Measurements from ENCODE around the gene FCRL1.

FCRL1 gene, protein sequence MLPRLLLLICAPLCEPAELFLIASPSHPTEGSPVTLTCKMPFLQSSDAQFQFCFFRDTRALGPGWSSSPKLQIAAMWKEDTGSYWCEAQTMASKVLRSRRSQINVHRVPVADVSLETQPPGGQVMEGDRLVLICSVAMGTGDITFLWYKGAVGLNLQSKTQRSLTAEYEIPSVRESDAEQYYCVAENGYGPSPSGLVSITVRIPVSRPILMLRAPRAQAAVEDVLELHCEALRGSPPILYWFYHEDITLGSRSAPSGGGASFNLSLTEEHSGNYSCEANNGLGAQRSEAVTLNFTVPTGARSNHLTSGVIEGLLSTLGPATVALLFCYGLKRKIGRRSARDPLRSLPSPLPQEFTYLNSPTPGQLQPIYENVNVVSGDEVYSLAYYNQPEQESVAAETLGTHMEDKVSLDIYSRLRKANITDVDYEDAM

DNA sequence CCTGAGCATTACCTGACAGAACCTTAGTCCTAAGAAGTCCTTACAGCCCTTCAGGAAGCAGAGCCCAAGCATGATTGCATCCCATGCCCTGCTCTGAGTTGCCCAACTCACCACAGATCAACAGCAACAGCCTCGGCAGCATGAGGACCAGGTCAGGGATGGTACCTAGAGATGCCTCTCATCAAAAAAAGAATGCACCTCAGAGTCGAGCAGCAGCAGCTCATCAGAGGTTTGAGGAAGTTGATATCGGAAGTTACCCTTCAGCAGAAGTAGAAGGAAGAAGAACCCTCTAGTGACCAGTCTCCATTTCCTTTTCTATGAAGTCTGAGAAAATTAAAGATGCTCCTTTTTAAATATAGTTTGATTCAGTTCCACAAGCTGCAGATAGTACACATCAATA lies at the start of gene FCRL1:
Gene FCRL1 (minus strand): TSS at position 225 of the 400 bp plus-strand sequence. CDS start 83 bp downstream, at position 142.
- DNase-seq (ENCODE audit: low read depth in 2 of 2, low spot score in 1 of 2): no peak

DNA sequence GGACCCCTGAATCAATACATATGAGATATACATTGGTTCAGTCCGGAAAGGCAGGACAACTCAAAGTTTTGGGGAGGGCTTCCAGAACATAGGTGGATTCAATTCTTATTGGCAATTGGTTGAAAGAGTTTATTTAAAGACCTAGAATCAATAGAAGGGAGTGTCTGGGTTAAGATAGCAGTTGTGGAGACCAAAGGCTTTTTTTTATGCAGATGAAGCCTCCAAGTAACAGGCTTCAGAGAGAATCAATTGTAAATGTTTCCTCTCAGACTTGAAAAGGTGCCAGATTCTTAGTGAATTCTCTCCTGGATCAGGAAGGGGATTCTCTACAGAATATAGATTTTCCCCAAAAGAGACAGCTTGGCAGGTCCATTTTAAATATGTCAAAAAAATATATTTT lies 48.7 kb upstream of the FCRL1 start:
- DNase-seq (ENCODE audit: low read depth in 2 of 2, low spot score in 1 of 2): no peak

DNA sequence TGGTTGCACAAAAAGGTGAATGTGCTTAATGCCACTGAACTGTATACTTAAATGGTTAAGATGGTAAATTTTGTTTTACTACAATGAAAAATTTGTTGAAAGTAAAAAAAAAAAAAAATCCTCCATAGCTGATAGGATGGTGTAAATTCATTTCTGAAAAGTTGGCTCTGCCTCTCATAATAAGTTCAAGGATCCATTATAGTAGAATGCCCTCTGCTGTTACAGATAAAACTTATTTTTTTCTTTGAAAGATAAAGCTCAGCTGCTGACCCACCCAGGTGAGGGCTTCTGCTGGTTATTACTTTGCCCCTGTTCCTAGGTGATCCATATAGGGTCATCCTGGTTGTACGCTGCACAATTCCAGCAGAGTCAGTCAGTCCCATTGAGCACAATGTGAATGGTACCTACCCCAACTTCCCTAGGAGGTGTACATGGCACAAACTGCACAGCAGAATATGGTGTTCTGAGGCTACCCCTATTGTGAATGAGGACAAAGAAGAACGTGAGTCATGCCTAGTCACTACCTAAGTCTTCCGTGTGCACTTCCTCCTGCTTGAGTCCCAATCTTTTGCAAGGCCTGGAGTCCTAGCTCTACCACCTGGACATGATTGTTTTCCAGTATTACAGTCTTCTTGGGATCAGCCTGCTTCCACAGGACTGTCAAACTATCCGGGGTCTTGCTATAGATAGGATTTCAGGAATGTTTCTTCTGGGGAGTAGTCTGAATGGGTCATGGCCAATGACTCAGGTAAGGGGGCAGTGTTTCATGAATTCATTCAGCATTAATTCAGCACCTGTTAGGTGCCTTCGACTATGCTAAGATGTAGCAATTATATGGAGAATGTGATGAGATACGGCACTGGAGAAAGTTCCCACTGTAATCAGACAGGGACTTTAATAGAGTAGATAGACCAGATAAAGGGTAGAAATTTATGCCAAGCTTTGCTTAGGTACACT lies 42.5 kb upstream of the FCRL1 start:
- no peak for DNase-seq (ENCODE audit: low read depth in 2 of 2, low spot score in 1 of 2)

DNA sequence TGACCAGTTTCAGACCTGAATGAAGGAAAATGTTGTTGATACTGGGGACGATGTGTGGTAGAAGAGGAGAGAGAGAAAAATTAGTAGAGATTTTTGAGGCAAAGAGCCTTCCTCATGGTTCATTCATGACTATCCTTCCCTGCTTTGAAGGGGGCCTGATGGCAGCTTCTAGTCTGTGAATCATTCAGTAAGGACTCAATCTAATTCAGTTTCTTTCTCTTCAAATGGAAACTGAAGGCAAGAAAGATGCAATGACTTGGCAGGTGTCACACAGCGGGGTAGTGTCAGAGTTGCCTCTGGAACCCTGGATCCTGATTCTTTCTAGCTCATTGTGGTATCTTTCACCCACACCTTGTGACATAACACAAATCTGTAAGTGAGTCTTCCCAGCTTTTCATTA lies 36.6 kb upstream of the FCRL1 start:
- no peak for DNase-seq (ENCODE audit: low read depth in 2 of 2, low spot score in 1 of 2)

DNA sequence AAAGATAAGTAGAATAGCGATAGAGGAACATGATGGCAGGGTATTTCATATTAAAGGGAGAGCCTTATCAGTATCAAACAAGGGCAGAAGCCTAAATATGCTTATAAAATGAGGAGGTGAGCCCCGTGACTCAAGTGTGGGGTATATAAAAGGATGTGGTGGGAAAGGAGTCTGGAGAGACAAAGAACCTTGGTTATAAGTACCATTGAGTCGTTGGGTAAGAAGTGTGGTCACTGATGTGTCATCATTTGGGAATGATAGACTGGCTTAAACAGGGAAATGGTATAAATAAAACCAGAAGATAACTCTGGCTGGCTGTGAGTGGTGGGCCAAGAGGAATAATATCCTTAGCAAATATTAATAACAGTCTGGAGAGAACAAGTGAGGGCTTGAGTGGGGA lies 32.6 kb upstream of the FCRL1 start:
- DNase-seq (ENCODE audit: low read depth in 2 of 2, low spot score in 1 of 2): no peak

DNA sequence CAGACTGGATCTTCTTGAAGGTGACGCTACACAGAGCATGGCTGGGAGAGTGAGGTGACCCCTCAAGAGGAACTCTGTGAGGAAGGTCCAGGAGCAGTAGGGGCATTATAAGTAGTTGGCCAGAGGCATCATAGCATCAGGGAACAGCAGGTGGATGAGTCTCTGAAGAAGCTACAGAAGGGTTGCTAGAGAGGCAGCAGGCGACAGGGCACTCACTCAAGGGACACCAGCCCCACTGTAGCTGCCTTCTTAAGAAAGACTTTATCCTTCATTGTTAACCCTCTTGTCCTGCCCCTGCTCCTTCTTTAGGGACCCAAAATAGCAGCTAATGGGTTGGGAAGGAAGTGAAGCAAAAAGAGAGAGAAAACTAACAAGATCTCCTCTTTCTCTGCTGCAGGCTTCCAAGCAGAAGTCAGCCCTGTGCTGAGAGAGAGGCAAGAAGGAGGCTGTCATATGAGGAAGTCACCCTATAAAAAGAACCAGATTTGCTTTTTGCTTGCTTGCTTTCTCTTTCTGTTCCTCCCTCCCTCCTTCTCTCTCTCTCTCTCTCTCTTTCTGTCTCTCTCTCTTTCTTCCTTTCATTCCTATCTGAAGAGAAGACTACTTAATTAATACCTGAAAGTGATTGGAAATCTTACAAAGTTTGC lies 29.4 kb upstream of the FCRL1 start:
- DNase-seq (ENCODE audit: low read depth in 2 of 2, low spot score in 1 of 2): no peak

DNA sequence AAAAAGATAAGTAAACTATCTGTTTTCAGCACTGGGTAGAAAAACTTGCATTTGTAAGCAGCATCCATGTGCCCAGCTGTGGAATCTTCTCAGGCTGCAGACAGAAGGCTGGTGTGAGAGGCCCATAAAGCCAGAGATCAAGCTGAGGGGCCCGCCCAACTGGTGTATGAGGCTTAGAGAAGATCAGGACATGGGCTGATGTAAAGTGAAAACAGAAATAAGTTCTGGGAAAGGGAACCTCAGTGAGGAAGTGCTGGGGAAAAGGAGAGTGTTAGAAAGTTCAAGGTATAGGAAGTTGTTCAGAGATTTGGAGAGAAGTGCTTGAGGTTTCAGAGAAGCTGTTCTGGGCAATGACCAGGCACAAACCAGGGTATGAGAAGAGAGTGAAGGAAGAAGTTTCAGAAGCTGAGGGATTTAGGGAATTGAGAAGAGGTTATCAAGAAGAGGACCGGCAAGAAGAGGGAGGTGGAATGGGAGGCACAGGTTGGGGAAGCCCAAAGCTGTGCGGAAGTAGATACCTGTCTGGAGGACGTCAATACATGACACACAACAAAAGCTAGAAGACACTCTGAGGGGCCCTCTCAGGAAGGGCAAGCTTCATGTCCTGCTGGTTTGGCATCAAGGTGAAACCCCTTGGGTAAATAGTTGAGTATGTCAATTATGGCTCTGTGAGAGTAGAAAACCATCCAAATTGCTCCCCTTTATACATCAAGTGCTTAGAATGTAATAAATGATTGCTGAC lies 24.3 kb upstream of the FCRL1 start:
- DNase-seq (ENCODE audit: low read depth in 2 of 2, low spot score in 1 of 2): no peak

DNA sequence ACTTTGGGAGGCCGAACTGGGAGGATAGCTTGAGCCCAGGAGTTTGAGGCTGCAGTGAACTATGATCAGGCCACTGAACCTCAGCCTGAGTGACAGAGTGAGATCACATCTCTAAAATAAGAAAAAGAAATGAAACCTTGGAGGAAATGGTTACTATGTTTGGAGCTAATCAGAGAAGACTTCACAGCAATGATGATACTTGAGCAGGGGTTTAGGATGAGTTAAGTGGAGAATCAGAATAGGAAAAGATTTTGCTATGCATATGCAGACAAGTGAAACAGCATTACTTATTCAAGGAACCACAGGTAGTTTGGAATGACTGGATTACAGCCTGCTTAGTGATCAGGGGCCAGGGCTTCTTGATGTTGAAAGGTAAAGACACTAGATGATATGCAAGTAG lies 23.0 kb upstream of the FCRL1 start:
- DNase-seq (ENCODE audit: low read depth in 2 of 2, low spot score in 1 of 2): no peak

DNA sequence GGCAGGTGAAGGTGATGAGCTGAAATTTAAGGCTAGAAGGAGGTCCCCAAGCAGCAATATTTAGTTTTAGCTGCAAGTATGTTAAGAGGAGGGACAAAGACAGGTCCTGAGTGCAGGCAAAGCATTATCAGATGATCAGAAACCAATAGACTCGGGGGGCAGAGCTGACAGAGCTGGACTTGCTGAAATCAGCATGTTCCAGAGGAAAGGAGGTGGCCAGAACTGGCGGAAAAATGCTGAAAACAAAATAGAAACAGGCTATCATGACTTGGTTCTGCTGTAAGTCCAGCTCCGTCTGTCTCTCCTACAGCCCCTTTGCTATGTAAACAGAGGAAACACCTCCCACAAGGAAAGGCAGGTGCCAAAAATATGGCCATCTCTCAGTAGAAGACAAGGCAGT lies 21.8 kb upstream of the FCRL1 start, which contains the start of gene CD5L:
Gene CD5L (minus strand): TSS at position 101 of the 400 bp plus-strand sequence. CDS start 107 bp downstream, outside the sequence.
- no peak for DNase-seq (ENCODE audit: low read depth in 2 of 2, low spot score in 1 of 2)

DNA sequence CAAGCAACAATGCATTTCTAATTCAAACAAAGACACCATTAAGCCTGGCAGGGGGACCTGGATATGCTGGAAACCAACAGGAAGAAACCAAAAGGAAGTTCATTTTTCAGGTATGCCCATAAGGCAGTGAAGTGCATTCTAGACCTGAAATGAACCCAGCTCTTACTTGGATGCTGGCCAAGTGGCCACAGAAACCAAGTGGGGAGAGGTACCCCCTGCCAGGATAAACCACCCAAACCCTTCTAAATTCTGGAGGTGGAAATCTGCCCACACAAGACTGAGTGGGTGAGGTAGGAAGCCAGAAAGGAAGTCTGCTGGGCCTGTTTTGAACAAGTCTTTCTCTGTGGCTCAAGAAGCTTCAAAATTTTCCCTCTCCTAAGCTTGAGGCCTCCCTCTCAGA lies 19.0 kb upstream of the FCRL1 start:
- no peak for DNase-seq (ENCODE audit: low read depth in 2 of 2, low spot score in 1 of 2)

DNA sequence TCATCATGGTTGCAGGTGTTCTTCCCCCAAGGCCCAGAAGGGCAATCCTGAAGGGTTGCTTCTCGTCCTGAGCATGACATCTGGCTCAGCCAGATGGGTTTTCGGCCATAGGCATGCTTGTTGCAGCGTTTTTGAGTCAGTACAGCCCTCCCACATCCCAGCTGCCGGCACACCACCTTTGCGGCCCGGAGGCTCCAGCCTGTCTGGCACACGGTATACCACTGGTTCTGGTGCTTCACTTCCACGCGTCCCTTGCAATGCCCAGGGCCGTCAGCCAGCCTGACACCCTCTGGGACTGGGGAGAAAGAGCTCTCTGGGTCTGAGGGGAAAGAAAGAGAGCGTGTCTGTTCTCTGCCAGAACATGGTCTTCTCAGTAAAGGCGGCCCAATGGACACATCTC lies 14.5 kb upstream of the FCRL1 start:
- no peak for DNase-seq (ENCODE audit: low read depth in 2 of 2, low spot score in 1 of 2)

DNA sequence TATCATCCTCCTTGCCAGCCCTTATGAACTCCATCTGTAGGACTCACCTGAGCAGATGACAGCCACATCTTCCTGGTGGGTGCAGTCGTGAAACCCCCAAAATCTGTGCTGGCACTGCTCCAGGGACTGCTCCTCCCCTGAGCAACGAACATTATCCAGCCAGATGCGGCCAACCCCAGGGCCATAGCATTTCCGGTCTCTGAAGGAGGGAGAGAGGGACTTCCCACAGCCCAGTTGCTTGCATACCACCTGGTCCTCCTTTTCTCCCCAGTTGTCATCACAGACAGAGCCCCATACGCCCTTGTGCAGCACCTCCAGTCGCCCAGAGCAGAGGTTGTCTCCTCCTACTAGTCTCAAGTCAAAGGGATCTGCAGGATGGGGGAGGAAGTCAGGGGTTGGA lies 13.2 kb upstream of the FCRL1 start:
- no peak for DNase-seq (ENCODE audit: low read depth in 2 of 2, low spot score in 1 of 2)

DNA sequence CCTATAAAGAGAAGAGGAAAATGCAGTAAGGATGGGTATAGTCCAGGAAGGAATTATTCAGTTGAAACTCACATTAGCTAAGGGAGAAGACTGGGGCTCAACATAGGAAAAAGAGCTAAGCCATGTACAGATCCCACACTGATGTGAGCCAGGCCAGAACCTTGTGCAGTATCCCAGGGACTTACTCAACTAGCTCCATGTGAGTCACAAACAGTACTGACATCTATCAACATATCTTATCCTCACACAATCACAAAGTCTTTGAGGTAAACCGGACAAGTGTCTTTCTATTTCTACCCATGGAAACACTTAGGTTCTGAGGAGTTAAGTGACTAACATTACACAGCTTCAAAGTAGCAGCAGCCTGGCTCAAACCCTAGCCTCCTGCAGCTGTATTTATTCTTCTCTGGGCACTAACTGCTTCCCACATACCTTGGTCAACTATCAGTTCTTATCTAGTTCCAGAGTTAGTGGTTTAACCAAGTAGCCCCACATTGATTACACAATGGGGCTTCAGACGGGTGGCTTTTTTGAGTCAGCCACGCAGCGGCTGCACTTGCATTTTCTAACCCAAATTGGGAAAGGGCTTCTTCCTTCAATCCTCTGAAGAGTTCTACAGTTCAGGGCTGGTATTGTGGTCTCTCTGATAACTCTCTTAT lies 12.2 kb upstream of the FCRL1 start:
- no peak for DNase-seq (ENCODE audit: low read depth in 2 of 2, low spot score in 1 of 2)

DNA sequence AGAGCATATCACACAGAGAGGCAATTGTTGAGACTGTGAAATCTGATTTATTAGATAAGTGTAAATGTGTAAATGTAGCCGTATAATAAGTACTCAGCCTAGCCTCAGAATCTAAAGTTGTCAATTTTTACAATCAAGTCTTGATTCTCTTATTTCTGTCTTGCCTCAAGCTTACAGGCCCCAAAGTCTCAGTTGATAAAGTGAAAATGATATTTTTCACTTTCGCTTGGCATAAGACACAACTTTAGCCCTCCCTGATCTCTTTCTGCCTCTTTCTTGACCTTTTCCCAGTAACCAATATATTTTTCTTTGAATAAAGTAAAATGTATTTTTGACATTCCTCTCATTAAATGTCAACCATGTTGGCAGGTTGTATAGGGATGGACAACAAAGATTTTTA lies 11.0 kb upstream of the FCRL1 start:
- DNase-seq (ENCODE audit: low read depth in 2 of 2, low spot score in 1 of 2): no peak

DNA sequence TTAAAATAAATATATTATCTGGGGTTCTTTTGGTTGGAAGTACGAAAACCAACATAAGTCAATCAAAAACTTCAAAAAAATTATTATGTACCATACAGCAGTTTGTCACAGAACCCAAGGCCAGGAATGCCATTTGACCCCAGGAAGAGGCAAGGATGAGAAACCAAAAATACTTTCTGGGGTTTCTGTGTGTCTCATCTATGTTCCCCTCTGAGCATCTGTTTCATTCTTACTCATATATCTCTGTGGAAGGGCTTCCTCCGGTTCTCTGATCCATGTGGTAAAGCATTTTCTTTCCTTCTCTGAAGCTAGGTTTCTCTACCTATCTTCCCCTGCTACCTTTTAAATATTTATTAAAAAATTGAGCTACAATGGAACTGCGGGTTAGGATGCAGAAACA lies 9.8 kb upstream of the FCRL1 start:
- DNase-seq (ENCODE audit: low read depth in 2 of 2, low spot score in 1 of 2): no peak

DNA sequence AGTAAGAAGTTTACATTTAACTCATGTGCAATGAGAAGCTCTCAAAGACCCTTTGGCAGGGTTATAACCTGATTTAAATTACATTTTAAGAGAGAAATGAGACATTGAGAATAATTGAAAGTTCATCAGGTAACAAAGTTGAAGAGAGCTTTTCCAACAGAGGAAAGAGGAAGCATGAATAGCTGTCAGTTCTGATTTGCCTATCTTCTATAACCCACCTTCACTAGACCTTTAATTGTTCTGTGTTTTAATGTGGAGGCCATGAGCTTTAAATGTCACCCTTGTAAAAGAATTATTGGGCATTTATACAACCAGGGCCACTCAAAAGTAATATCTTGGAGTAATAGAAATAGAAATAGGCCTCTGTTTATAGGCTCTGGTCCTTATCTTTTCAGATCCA lies 9.3 kb upstream of the FCRL1 start:
- no peak for DNase-seq (ENCODE audit: low read depth in 2 of 2, low spot score in 1 of 2)

DNA sequence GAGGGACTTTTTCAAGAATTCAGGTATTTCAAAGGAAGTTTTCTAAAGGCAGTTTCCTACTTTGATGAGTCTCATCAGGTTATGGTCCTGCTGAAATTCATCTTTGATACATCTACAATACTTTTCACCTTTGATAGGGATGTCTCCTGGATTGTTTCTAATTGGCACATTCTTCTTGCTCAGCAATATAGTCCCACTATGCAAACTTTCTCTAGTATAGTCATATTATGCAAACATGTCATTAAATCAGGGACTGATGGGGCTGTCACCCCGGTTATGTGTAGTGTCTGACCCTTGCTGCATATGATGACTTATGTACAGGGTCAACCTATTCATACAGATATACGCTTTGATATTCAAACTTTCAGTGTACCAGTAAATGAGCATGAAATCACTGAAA lies 379 bp upstream of the FCRL1 start:
- DNase-seq (ENCODE audit: low read depth in 2 of 2, low spot score in 1 of 2): no peak

DNA sequence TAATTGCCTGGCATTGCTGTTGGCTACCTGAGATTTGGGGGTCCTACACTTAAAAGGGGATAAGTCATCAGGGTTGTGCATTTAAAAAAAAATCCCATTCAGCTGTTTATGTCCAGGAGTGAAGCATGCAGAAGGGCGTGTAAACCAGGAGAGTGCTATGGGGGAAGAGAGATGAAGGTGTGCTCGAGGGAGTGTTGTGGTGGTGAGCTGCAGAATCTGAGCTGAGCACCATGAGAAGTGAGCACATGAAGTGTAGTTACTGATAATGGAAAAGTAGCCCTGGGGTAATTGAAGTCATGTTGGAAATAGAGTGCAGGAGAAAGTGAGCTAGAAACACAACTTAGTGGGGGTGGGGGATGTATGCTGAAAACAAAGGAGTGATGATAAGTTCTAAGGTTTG lies 705 bp downstream of the FCRL1 start:
- DNase-seq (ENCODE audit: low read depth in 2 of 2, low spot score in 1 of 2): no peak

DNA sequence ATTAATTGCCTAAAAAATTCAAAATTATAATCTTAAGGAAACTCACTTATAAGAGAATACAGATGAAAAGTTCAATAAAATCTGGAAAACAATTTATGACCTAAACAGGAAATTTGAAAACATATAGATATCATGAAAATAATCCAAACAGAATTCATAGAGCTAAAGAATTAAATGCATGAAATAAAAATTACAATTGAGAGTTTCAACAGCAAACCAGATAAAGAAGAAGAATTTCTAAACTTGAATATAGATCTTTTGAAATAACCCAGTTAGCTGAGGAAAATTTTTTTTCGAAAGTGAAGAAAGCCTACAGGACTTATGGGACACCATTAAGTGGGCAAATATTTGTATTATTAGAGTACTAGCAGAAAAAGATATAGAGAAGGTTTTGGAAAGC lies 6.7 kb downstream of the FCRL1 start:
- no peak for DNase-seq (ENCODE audit: low read depth in 2 of 2, low spot score in 1 of 2)

DNA sequence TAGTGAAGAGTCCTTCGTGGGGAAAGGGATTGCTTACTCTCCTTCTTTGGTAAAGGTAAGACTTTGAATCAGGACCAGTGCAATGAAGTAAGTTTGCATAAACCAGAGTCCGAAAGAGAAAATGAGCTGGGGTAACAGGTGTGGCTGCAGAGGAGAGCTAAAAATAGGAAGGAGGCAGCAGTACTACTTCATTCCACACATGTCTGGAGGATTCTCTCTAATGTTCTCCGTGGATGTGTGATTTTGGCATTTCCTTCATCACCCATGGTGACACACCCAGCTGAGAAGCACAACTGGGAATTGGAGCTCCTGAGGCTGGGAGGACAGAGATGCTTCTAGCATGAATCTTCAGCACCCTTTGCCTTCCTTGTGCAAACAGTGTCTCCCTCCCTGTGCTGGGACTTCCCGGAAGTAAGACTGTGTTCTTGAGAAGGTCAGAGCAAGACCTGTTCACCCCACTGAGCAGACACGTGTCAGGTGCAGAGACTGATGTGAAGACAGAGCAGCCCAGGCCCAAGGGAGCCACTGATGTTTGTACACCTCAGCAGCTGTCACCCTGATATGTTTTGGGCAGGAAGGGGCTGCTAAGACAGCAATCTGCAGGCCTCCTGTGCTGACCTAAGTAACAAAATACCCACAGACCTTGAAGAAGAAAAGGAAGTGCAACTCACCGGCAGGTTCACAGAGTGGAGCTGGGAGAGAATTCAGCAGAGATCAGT lies 13.3 kb downstream of the FCRL1 start:
- DNase-seq (ENCODE audit: low read depth in 2 of 2, low spot score in 1 of 2): no peak

Data from stimulated activated CD8-positive, alpha-beta memory T cell treated with anti-CD3 and anti-CD28 coated beads, Interleukin-4, amount 100 ng/mL, for 4 hours (primary cell).